HEK293T (cell line): ENCODE measurements around the gene CNIH3.
"Not testable (repeated sequence)": the region's sequence is repeated elsewhere in the genome, so short reads cannot be mapped to it uniquely, and the experiment has no call there.

ENCODE experiments used
- CTCF ChIA-PET: fragments of 350-600 bp; formaldehyde crosslinking; extraction: SDS; loops from one replicate; lab custom pipeline; 2021; ENCODE audit warnings: antibody characterized with exemption, inconsistent platforms; lab: Yijun Ruan, JAX
- POLR2A ChIA-PET: fragments of 350-600 bp; formaldehyde crosslinking; extraction: SDS; loops from one replicate; lab custom pipeline; 2020; ENCODE audit warnings: antibody characterized with exemption, inconsistent platforms; lab: Yijun Ruan, JAX
- DNase-seq: peaks from one replicate; pipeline ENCODE4 v3.0.0; 2012; ENCODE audit warnings: mixed read lengths; ENCODE audit errors: extremely low spot score
- ARNT ChIP-seq: fragments of 450-650 bp; IDR thresholded peaks from 2 replicates; pipeline ENCODE4 v1.6.1; 2017; ENCODE audit warnings: mild to moderate bottlenecking
- BHLHE40 ChIP-seq: fragments of 450-650 bp; IDR thresholded peaks from 2 replicates; pipeline ENCODE4 v1.6.1; 2016; ENCODE audit warnings: mild to moderate bottlenecking, moderate library complexity, borderline replicate concordance
- CTBP1 ChIP-seq: fragments of 450-650 bp; IDR thresholded peaks from 2 replicates; pipeline ENCODE4 v1.6.1; 2016; ENCODE audit warnings: borderline replicate concordance
- ELF4 ChIP-seq: fragments of 450-650 bp; IDR thresholded peaks from 2 replicates; pipeline ENCODE4 v1.6.1; 2017; ENCODE audit warnings: antibody characterized with exemption
- FOXA1 ChIP-seq: fragments of 450-650 bp; IDR thresholded peaks from 2 replicates; pipeline ENCODE4 v1.6.1; 2016; ENCODE audit warnings: mild to moderate bottlenecking
- FOXK2 ChIP-seq: fragments of 450-650 bp; IDR thresholded peaks from 2 replicates; pipeline ENCODE4 v1.6.1; 2016; ENCODE audit warnings: mild to moderate bottlenecking
- FOXM1 ChIP-seq: fragments of 450-650 bp; IDR thresholded peaks from 2 replicates; pipeline ENCODE4 v1.6.1; 2017; ENCODE audit warnings: mild to moderate bottlenecking, borderline replicate concordance
- HDGF ChIP-seq: fragments of 450-650 bp; IDR thresholded peaks from 2 replicates; pipeline ENCODE4 v1.6.1; 2017; ENCODE audit warnings: antibody characterized with exemption, borderline replicate concordance
- L3MBTL2 ChIP-seq: fragments of 450-650 bp; conservative IDR thresholded peaks from 2 replicates; pipeline ENCODE4 v1.6.1; 2016; ENCODE audit warnings: mild to moderate bottlenecking
- LEF1 ChIP-seq: fragments of 450-650 bp; IDR thresholded peaks from 2 replicates; pipeline ENCODE4 v1.6.1; 2017; ENCODE audit warnings: mild to moderate bottlenecking, borderline replicate concordance
- NFRKB ChIP-seq: fragments of 450-650 bp; IDR thresholded peaks from 2 replicates; pipeline ENCODE4 v1.6.1; 2016; ENCODE audit warnings: mild to moderate bottlenecking, moderate library complexity
- PKNOX1 ChIP-seq: fragments of 450-650 bp; IDR thresholded peaks from 2 replicates; pipeline ENCODE4 v1.6.1; 2016
- SP1 ChIP-seq: fragments of 450-650 bp; IDR thresholded peaks from 2 replicates; pipeline ENCODE4 v1.6.1; 2017
- SUZ12 ChIP-seq: fragments of 450-650 bp; IDR thresholded peaks from 2 replicates; pipeline ENCODE4 v1.6.1; 2016; ENCODE audit warnings: mild to moderate bottlenecking
- TARDBP ChIP-seq: fragments of 450-650 bp; IDR thresholded peaks from 2 replicates; pipeline ENCODE4 v1.6.1; 2016
- ZNF384 ChIP-seq: fragments of 450-650 bp; IDR thresholded peaks from 2 replicates; pipeline ENCODE4 v1.6.1; 2016

The CNIH3 gene

DNA sequence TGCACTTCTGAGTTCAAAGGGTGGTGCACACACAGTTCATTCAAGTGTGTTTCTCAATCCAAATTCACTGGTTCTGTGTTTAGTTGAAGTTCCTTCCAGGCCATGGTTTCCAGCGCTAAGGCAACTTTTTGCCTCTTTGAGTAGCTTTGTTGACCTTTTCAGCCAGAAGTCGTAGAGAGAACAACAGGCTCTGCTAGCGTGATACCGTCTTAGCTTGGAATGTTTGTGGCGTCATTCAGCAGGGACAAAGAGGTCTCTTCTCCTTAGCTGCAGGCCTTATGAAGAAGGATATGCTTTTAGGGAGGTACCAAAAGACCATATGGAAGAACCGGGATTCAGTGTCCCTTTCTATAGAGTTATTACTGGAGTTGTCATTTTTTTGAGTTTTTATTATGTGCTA, 65.7 kb downstream of the CNIH3 start:
- no peak for TF ChIP-seq LEF1
- TF ChIP-seq BHLHE40: no peak
- TF ChIP-seq PKNOX1: no peak
- no peak for TF ChIP-seq TARDBP
- no peak for TF ChIP-seq SUZ12
- TF ChIP-seq HDGF: no peak
- no peak for TF ChIP-seq FOXM1
- POLR2A ChIA-PET: no interaction called here
- DNase-seq: no peak
- CTCF ChIA-PET: no interaction called here

- DNase-seq: no peak
- TF ChIP-seq ELF4 (no peak), PKNOX1 (no peak), NFRKB (no peak), LEF1 (no peak), SP1 (no peak), FOXM1 (no peak), TARDBP (no peak), FOXK2 (no peak), L3MBTL2 (no peak), ARNT (no peak), ZNF384 (no peak), HDGF (no peak), FOXA1 (no peak), CTBP1 (no peak)
- ChIA-PET CTCF (interaction anchor here (1.1 to 1.5 kb wide), 2 partner anchors 18 to 168 kb away, joined by 4 to 5 read pairs; no protein-coding TSS in a partner anchor), POLR2A (no interaction called here)
Measured at GRCh38 chr1:224683936-224684335, 67.8 kb downstream of the CNIH3 start.

- DNase-seq: no peak
- ChIA-PET CTCF (interaction anchor here (0.6 to 0.8 kb wide), 2 partner anchors 25 to 172 kb away, joined by 3 read pairs; no protein-coding TSS in a partner anchor), POLR2A (no interaction called here)
- TF ChIP-seq SUZ12 (no peak), PKNOX1 (peak; percentile 75), ELF4 (no peak)
Measured at GRCh38 chr1:224684979-224685425, 68.9 kb downstream of the CNIH3 start.

- POLR2A ChIA-PET, DNase-seq, CTCF ChIA-PET: not testable (repeated sequence)
Measured at GRCh38 chr1:224686140-224686539, 70.0 kb downstream of the CNIH3 start.

GRCh38 chr1:224687465-224687864, 71.3 kb downstream of the CNIH3 start:
- TF ChIP-seq ARNT (no peak), LEF1 (no peak), TARDBP (no peak), PKNOX1 (no peak), FOXA1 (no peak), ELF4 (no peak), NFRKB (no peak)
- no peak for DNase-seq
- ChIA-PET POLR2A (interaction anchor here (0.8 to 1.1 kb wide), 2 partner anchors 9 to 11 kb away, joined by 3 read pairs; no protein-coding TSS in a partner anchor), CTCF (no interaction called here)

DNA sequence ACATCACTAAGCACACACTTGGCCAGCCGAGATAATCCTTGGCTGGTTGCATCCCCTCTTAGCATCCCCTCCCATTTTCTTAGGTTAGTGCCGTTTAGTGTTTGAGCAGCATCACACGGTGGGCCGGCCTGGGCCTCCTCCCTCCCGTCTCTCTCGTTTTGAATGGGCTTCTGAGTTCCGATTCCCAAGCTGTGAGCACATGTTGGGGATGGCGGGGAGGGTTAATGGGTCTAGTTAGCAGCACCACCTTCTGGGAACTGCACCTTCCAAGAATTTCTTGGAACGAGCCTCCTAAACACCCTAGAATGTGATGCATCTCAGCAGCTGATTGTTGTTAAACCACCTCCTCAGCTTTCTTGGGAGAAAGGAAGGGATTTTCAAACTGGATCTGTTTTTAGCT, 73.3 kb downstream of the CNIH3 start:
- CTCF ChIA-PET: interaction anchor here (0.8 kb wide), 1 partner anchor 205 kb away, joined by 3 read pairs; no protein-coding TSS in a partner anchor
- no peak for DNase-seq
- POLR2A ChIA-PET: no interaction called here
- TF ChIP-seq SP1: no peak
- no peak for TF ChIP-seq LEF1
- no peak for TF ChIP-seq NFRKB
- no peak for TF ChIP-seq CTBP1
- TF ChIP-seq ARNT: no peak
- TF ChIP-seq BHLHE40: no peak
- TF ChIP-seq TARDBP: no peak
- TF ChIP-seq SUZ12: no peak
- TF ChIP-seq ELF4: no peak
- no peak for TF ChIP-seq PKNOX1
- no peak for TF ChIP-seq FOXK2
- no peak for TF ChIP-seq HDGF
- TF ChIP-seq L3MBTL2: no peak
